Breast epithelium (tissue), 4 donors: ENCODE data around the gene HOXB9. TPM values are rescaled to one million over a fixed set of nuclear protein-coding genes. Genes with fewer than 3 reads are reported as not detected.

ENCODE experiments used
- DNase-seq, 2 donors: peaks; one replicate each; pipeline ENCODE4 v3.0.0-alpha.2; 2019; ENCODE audit warnings: low spot score in 2 of 2
- H3K27ac ChIP-seq, 2 donors: fragments of 200-600 bp; sonication (generic) in 1 of 2; one replicate each; pipeline ENCODE4 v1.5.1; 2016 to 2019; ENCODE audit warnings: mild to moderate bottlenecking in 1 of 2
- H3K27me3 ChIP-seq, 2 donors: fragments of 200-600 bp; sonication (generic) in 1 of 2; one replicate each; pipeline versions ENCODE4 v1.5.1 to v1.6.0; 2017 to 2019; ENCODE audit warnings: control low read depth in 1 of 2, mild to moderate bottlenecking in 1 of 2
- H3K36me3 ChIP-seq: fragments of 200-600 bp; one replicate; pipeline ENCODE4 v1.5.1; 2019
- H3K4me1 ChIP-seq, 2 donors: fragments of 200-600 bp; sonication (generic); one replicate each; pipeline ENCODE4 v1.5.1; 2016 to 2019; ENCODE audit warnings: control low read depth in 1 of 2
- H3K4me3 ChIP-seq, 3 donors: fragments of 200-600 bp; sonication (generic); 1 replicate in 2 of 3; 2 replicates in 1 of 3; pipeline ENCODE4 v1.5.1; 2016 to 2019; ENCODE audit warnings: mild to moderate bottlenecking in 3 of 3, moderate library complexity in 2 of 3
- H3K9me3 ChIP-seq, 2 donors: fragments of 200-600 bp; sonication (generic) in 1 of 2; one replicate each; pipeline ENCODE4 v1.5.1; 2016 to 2019; ENCODE audit warnings: control low read depth in 1 of 2
- POLR2A ChIP-seq: fragments of 450-650 bp; IDR thresholded peaks from one replicate; pipeline ENCODE4 v1.6.1; 2016; ENCODE audit warnings: antibody characterized with exemption, mild to moderate bottlenecking, moderate library complexity
- POLR2AphosphoS5 ChIP-seq, 3 donors: sonication (generic); formaldehyde crosslinking; IDR thresholded peaks; one replicate each; pipeline ENCODE4 v1.6.1; 2017; ENCODE audit warnings: antibody characterized with exemption in 3 of 3
- intact Hi-C: fragments of 100-400 bp; cut with DNase I; formaldehyde crosslinking; loops from one replicate; pipeline ENCODE4 v1.15.1; 2023; ENCODE audit warnings: low total_unique reads
- total RNA-seq, 3 donors: library from RNA; depleted of rRNA; stranded (reverse); fragments of >200 nt; gene quantifications; one replicate each; pipeline ENCODE4 v1.1.0, GENCODE V29; 2016
- TF ChIP-seq, protein P1 (sequence below), 3 donors: fragments of 450-650 bp; IDR thresholded peaks; one replicate each; pipeline ENCODE4 v1.5.1; 2016 to 2017; ENCODE audit warnings: antibody characterized with exemption in 3 of 3, mild to moderate bottlenecking in 3 of 3, moderate library complexity in 3 of 3

HOXB9 gene
- total RNA-seq, 3 donors from 2014 or later: 0.32 to 0.44 (median 0.33) TPM

DNA sequence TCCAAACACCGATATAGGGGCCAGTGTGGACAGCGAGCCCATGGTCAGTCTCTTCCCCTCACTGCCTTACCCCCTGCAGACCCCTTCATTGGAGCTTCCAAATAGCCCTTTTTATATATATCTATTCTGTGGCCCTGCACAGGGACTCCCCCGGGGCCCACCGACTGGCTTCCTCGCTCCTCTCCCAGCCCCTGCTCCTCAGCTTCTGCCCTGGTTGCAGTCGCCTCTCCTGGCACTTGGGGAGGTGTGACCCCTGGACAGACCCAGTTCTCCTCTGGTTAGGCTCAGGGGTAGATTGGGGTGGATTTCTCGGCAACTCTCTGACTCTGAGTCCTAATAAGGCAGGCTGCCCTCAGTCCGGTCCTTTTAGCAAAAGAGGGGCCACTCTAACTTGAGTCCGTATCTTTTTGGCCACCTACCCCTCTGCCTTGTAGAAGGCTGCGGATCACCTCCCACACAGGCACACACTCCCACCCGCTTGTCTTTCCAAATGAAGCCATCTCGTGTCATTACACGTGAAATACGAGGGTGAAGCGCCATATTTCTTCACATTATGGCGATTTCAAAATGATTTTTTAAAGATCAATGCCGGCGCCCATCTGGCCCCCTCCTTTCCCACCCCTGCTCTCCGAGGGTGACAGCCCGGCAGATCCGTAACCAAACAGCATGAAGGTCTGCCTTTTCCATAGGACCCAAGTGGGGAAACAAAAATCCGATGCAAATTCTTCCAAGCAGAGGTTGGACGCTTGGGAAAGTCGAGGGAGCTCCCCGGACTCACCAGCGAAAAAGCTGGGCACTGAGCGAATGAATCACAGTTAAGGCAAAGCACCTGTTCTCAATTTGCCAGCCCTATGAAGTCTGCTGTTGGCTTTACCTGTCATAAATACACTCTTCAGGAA lies 1.7 kb upstream of the HOXB9 start:
- Histone ChIP-seq H3K27ac (no peak overlapping the region), H3K4me1 (peaks cover 14 to 18% of the 10 kb centered on the region in 2 donors), H3K4me3 (no peak overlapping the region), H3K36me3 (no peaks in the 10 kb centered on the region), H3K9me3 (no peaks in the 10 kb centered on the region), H3K27me3 (peaks cover 16 to 100% of the 10 kb centered on the region in 2 donors)
- TF ChIP-seq POLR2A: no peak
- no peak for TF ChIP-seq POLR2AphosphoS5 (IDR thresholded peaks at IDR 0.05)
- TF ChIP-seq, protein P1, sequence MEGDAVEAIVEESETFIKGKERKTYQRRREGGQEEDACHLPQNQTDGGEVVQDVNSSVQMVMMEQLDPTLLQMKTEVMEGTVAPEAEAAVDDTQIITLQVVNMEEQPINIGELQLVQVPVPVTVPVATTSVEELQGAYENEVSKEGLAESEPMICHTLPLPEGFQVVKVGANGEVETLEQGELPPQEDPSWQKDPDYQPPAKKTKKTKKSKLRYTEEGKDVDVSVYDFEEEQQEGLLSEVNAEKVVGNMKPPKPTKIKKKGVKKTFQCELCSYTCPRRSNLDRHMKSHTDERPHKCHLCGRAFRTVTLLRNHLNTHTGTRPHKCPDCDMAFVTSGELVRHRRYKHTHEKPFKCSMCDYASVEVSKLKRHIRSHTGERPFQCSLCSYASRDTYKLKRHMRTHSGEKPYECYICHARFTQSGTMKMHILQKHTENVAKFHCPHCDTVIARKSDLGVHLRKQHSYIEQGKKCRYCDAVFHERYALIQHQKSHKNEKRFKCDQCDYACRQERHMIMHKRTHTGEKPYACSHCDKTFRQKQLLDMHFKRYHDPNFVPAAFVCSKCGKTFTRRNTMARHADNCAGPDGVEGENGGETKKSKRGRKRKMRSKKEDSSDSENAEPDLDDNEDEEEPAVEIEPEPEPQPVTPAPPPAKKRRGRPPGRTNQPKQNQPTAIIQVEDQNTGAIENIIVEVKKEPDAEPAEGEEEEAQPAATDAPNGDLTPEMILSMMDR (IDR thresholded peaks at IDR 0.05): no peak
- no peak for DNase-seq
- intact Hi-C loops: no loop called here

GRCh38 chr17:48627118-48627597 lies 1.0 kb upstream of the HOXB9 start:
- no peak for DNase-seq
- H3K27me3 ChIP-seq: peaks cover 16 to 100% of the 10 kb centered on the region in 2 donors
- intact Hi-C loops: no loop called here

GRCh38 chr17:48625495-48626244 lies 488 bp downstream of the HOXB9 start:
- Histone ChIP-seq H3K36me3 (no peaks in the 10 kb centered on the region), H3K27ac (peak overlapping the region in 1 of 2 donors; percentile 43), H3K4me3 (peak overlapping the region; percentile 41 to 67 (median 47)), H3K9me3 (no peaks in the 10 kb centered on the region), H3K4me1 (peaks cover 14 to 18% of the 10 kb centered on the region in 2 donors), H3K27me3 (peaks cover 16 to 100% of the 10 kb centered on the region in 2 donors)
- TF ChIP-seq POLR2AphosphoS5 (IDR thresholded peaks at IDR 0.05) (no peak), POLR2A (no peak)
- TF ChIP-seq, protein P1 (IDR thresholded peaks at IDR 0.05): no peak
- DNase-seq: no peak
- intact Hi-C loops: no loop called here

More at GRCh38 chr17:48627118-48627597, 1.0 kb upstream of the HOXB9 start:
- Histone ChIP-seq H3K4me1 (peaks cover 14 to 18% of the 10 kb centered on the region in 2 donors), H3K4me3 (no peak overlapping the region), H3K9me3 (no peaks in the 10 kb centered on the region), H3K27ac (no peak overlapping the region), H3K36me3 (no peaks in the 10 kb centered on the region)
- TF ChIP-seq POLR2AphosphoS5 (IDR thresholded peaks at IDR 0.05): no peak
- TF ChIP-seq, protein P1 (IDR thresholded peaks at IDR 0.05): no peak

- H3K4me3 ChIP-seq: peak overlapping the region; percentile 41 to 67 (median 47)
- no peak for DNase-seq
- TF ChIP-seq POLR2A: no peak
- H3K9me3 ChIP-seq: no peaks in the 10 kb centered on the region
- intact Hi-C loops: no loop called here
- H3K36me3 ChIP-seq: no peaks in the 10 kb centered on the region
- H3K27ac ChIP-seq: peak overlapping the region in 1 of 2 donors; percentile 43
- peaks cover 16 to 100% of the 10 kb centered on the region in 2 donors for H3K27me3 ChIP-seq
- peaks cover 14 to 18% of the 10 kb centered on the region in 2 donors for H3K4me1 ChIP-seq
Measured at GRCh38 chr17:48624544-48625494, 1.3 kb downstream of the HOXB9 start.

GRCh38 chr17:48624118-48624517 lies 2.0 kb downstream of the HOXB9 start:
- no peak overlapping the region for H3K4me3 ChIP-seq
- intact Hi-C loops: no loop called here
- H3K36me3 ChIP-seq: no peaks in the 10 kb centered on the region
- peaks cover 14 to 18% of the 10 kb centered on the region in 2 donors for H3K4me1 ChIP-seq
- DNase-seq: no peak
- TF ChIP-seq POLR2AphosphoS5 (IDR thresholded peaks at IDR 0.05) (no peak), POLR2A (no peak)
- TF ChIP-seq, protein P1 (IDR thresholded peaks at IDR 0.05): no peak
- H3K9me3 ChIP-seq: no peaks in the 10 kb centered on the region
- peaks cover 21 to 100% of the 10 kb centered on the region in 2 donors for H3K27me3 ChIP-seq
- no peak overlapping the region for H3K27ac ChIP-seq
